Brain microvascular endothelial cell (primary cell): Measurements from ENCODE around the gene C12orf56.
"Not testable (repeated sequence)": the region's sequence is repeated elsewhere in the genome, so short reads cannot be mapped to it uniquely, and the experiment has no call there.

Source experiments
- DNase-seq: peaks from one replicate; pipeline ENCODE4 v3.0.0-alpha.2; 2020
- H3K27ac ChIP-seq: fragments of 250-450 bp; sonication (Bioruptor Pico); 2 replicates; pipeline ENCODE4 v1.5.1; 2020; ENCODE audit warnings: mild to moderate bottlenecking, moderate library complexity
- H3K27me3 ChIP-seq: fragments of 250-450 bp; sonication (Bioruptor Pico); replicated peaks from 2 replicates; pipeline ENCODE4 v1.5.1; 2020; ENCODE audit warnings: mild to moderate bottlenecking
- H3K36me3 ChIP-seq: fragments of 250-450 bp; sonication (Bioruptor Pico); replicated peaks from 2 replicates; pipeline ENCODE4 v1.5.1; 2020; ENCODE audit warnings: mild to moderate bottlenecking
- H3K4me3 ChIP-seq: 2 replicates; pipeline ENCODE4 v1.5.1; 2011; ENCODE audit warnings: low read depth, mild to moderate bottlenecking, control low read depth, low read length, moderate library complexity
- in situ Hi-C: cut with HindIII; loops from 2 replicates; pipeline ENCODE4 v1.10.0; 2017; ENCODE audit warnings: low sequenced_read_pairs, low pct_ligation_motif_present
- TF ChIP-seq, protein P1 (sequence below): IDR thresholded peaks from 2 replicates; pipeline ENCODE4 v1.5.1; 2011; ENCODE audit warnings: low read depth, mild to moderate bottlenecking, moderate library complexity, low read length, control low read depth, inconsistent platforms; ENCODE audit errors: missing control alignments

Gene C12orf56

DNA sequence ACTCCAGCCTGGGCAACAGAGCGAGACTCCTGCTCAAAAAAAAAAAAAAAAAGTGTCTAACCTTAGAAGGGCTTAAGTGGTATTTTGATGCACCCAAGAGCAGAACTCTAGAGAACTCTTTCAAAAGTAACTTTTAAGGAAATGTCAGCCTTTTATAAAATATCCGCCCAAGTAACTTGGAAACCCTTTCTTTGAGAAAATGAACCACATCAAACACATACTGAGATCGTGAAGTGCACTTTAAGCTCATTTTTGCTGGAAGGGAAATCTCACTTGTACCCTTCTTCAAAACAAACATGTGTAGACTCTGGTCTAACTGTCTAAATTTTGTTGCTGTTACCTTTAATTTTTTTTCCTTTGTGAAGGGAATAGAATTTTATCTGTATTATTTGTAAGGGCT is 5.5 kb downstream of the C12orf56 start:
- no peaks in the 10 kb centered on the region for H3K36me3 ChIP-seq
- H3K4me3 ChIP-seq, result no peak overlapping the region
- no peak for DNase-seq
- in situ Hi-C loops, result no loop called here
- TF ChIP-seq, protein P1, sequence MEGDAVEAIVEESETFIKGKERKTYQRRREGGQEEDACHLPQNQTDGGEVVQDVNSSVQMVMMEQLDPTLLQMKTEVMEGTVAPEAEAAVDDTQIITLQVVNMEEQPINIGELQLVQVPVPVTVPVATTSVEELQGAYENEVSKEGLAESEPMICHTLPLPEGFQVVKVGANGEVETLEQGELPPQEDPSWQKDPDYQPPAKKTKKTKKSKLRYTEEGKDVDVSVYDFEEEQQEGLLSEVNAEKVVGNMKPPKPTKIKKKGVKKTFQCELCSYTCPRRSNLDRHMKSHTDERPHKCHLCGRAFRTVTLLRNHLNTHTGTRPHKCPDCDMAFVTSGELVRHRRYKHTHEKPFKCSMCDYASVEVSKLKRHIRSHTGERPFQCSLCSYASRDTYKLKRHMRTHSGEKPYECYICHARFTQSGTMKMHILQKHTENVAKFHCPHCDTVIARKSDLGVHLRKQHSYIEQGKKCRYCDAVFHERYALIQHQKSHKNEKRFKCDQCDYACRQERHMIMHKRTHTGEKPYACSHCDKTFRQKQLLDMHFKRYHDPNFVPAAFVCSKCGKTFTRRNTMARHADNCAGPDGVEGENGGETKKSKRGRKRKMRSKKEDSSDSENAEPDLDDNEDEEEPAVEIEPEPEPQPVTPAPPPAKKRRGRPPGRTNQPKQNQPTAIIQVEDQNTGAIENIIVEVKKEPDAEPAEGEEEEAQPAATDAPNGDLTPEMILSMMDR, result no peak
- no peaks in the 10 kb centered on the region for H3K27me3 ChIP-seq
- no peak overlapping the region for H3K27ac ChIP-seq

DNA sequence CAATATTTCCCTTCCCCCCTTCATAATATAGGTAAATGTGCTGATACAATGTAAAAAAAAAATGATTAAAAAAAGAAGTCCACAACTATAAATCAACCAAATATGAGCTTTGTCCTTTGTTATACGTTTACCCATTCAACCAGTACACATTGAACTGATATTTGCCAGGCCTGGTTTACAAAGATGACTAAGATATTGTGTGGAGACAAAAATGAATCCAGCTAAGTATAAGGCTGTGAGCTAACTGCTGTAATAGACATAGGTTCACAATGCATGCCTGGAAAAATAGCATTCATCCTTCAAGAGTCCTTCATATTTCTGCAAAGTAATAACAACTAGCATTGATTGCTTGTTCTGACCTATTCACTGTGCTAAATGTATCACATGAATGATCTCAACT is 6.9 kb downstream of the C12orf56 start:
- no peak for DNase-seq
- H3K27me3 ChIP-seq, result no peaks in the 10 kb centered on the region
- H3K36me3 ChIP-seq, result no peaks in the 10 kb centered on the region
- in situ Hi-C loops, result no loop called here
- TF ChIP-seq, protein P1, result no peak
- H3K4me3 ChIP-seq, result no peak overlapping the region
- no peak overlapping the region for H3K27ac ChIP-seq

DNA sequence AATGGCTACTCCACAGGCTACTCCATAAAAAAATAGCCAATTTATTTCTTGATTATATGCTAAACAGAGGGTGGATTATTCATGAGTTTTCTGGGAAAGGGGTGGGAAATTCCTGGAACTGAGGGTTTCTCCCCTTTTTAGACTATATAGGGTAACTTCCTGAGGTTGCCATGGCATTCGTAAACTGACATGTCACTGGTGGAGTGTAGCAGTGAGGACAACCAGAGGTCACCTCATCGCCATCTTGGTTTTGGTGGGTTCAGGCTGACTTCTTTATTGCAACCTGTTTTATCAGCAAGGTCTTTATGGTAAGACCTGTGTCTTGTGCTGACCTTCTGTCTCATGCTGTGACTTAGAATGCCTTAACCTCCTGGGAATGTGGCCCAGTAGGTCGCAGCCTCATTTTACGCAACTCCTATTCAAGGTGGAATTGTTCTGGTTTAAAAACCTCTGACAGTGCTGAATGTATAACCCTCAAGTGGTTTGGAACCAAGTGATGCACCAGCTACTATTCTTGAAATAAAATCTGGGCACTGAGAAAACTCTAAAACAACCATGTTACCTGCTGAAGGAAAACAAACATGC is 27.7 kb downstream of the C12orf56 start:
- in situ Hi-C loops, result no loop called here
- Histone ChIP-seq H3K36me3 (no peaks in the 10 kb centered on the region), H3K27me3 (no peaks in the 10 kb centered on the region), H3K27ac (no peak overlapping the region), H3K4me3 (no peak overlapping the region)
- DNase-seq, result no peak
- TF ChIP-seq, protein P1, result no peak

DNA sequence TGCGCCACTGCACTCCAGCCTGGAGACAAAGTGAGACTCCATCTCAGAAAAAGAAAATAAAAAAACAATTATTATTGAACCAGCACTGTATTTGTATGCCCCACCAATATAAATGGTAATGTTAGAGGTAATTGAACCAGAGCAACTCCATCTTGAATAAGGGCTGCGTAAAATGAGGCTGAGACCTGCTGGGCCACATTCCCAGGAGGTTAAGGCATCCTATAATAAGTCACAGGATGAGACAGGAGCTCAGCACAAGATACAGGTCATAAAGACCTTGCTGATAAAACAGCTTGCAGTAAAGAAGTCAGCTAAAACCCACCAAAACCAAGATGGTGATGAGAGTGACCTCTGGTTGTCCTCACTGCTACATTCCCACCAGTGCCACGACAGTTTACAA is 29.4 kb downstream of the C12orf56 start:
- DNase-seq, H3K4me3 ChIP-seq, H3K27me3 ChIP-seq, in situ Hi-C loops, H3K36me3 ChIP-seq, H3K27ac ChIP-seq: not testable (repeated sequence)

DNA sequence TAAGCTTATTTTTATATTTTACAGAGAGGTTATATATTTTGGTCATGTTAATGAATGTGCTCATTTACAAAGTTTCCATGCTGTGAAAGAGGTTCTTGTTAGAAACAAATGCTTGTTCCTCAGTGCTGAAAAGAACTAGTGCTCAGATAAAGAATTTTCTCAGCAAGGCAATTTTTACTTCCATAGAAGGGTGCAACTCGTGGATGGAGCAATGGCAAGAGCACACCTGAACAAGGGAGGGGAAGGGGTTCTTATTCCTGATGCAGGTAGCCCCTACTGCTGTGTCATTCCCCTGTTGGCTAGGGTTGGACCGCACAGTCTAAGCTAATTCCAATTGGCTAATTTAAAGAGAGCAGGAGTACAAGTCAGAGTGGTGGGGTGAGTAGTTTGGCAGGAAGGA is 34.3 kb downstream of the C12orf56 start:
- in situ Hi-C loops, H3K36me3 ChIP-seq, H3K27me3 ChIP-seq, H3K4me3 ChIP-seq, DNase-seq, H3K27ac ChIP-seq: not testable (repeated sequence)

DNA sequence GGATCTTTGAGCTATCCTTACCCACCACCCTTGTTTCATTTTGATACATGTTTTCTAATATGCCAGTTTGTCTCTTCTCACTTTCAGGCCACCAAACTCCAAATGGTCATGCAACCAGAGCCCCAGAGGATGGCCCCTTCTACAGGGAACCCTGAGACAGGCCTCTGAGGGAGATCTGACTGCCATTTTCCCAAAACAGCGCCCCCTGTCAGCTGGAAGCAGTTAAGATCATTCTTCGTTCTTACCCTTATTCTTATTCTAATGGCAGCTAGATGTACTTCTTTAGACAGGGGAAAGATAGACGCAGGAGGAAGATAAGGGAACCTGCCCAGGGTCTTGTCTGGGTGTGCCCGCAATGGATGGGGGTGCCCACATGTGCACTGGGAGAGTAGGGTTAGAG is 38.4 kb downstream of the C12orf56 start:
- TF ChIP-seq, protein P1, result no peak
- Histone ChIP-seq H3K27me3 (no peaks in the 10 kb centered on the region), H3K36me3 (no peaks in the 10 kb centered on the region), H3K27ac (no peak overlapping the region), H3K4me3 (no peak overlapping the region)
- no peak for DNase-seq
- in situ Hi-C loops, result no loop called here

DNA sequence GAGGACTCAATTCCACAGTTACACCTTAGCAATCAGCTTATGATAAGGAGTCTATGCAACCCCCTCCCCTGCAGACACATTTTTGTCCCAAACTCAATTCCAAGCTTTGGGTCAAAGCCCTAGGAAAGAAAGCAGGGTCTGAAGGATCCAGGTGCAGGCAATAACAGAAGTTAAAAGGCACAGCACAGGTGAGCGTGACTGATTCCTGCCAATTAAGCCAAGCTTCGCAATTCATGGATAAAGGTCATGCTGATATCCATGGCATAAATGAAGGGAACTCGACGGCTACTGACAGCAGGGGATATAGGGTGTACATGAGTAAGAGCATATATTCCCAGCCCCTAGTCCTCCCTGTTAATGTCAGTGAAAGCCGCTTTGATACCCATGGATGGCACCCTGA is 39.3 kb downstream of the C12orf56 start:
- TF ChIP-seq, protein P1, result no peak
- no peak for DNase-seq
- in situ Hi-C loops, result no loop called here
- H3K27ac ChIP-seq, result no peak overlapping the region
- no peaks in the 10 kb centered on the region for H3K27me3 ChIP-seq
- H3K4me3 ChIP-seq, result no peak overlapping the region
- no peaks in the 10 kb centered on the region for H3K36me3 ChIP-seq
